HG02840 (cell line): Measurements from ENCODE around the gene TRIM37.
"Not testable (repeated sequence)": the region's sequence is repeated elsewhere in the genome, so short reads cannot be mapped to it uniquely, and the experiment has no call there.

Experiments
- ATAC-seq: cut with Tn5 transposase; IDR thresholded peaks from one replicate; pipeline ENCODE4 v1.9.1; 2021; ENCODE audit warnings: mild to moderate bottlenecking, moderate library complexity, moderate number of reproducible peaks; ENCODE audit not compliant: unreplicated experiment, low FRiP score

TRIM37 gene

GRCh38 chr17:59106463-59107305 lies at the start of gene TRIM37:
TRIM37 (minus strand) TSS chr17:59106880; CDS start chr17:59106461, 419 bp downstream.
- peak; percentile 88 for ATAC-seq

- peak; percentile 89 for ATAC-seq
These were observed 48.9 kb upstream of the TRIM37 start, which contains the start of gene PRR11 for GRCh38 chr17:59155439-59156177. PRR11 (plus strand) TSS chr17:59155746; CDS start chr17:59169753, 14,007 bp downstream.

- ATAC-seq: peak; percentile 83
These were observed 48.2 kb upstream of the TRIM37 start, which contains the start of gene SKA2 for GRCh38 chr17:59154721-59155438. SKA2 (minus strand) TSS chr17:59155186; CDS start chr17:59155163, 23 bp downstream.

GRCh38 chr17:59154292-59154720 lies 47.6 kb upstream of the TRIM37 start:
- ATAC-seq: no peak

GRCh38 chr17:59152925-59153324 lies 46.2 kb upstream of the TRIM37 start:
- ATAC-seq: no peak

GRCh38 chr17:59151591-59151990 lies 44.9 kb upstream of the TRIM37 start:
- ATAC-seq: no peak

GRCh38 chr17:59151006-59151405 lies 44.3 kb upstream of the TRIM37 start:
- ATAC-seq: no peak

GRCh38 chr17:59149841-59150511 lies 43.3 kb upstream of the TRIM37 start:
- ATAC-seq: no peak

GRCh38 chr17:59149051-59149450 lies 42.4 kb upstream of the TRIM37 start:
- ATAC-seq: no peak

- no peak for ATAC-seq
These were observed 39.0 kb upstream of the TRIM37 start for GRCh38 chr17:59145571-59146096.

- ATAC-seq: no peak
These were observed 35.2 kb upstream of the TRIM37 start for GRCh38 chr17:59141860-59142259.

GRCh38 chr17:59139939-59140338 lies 33.3 kb upstream of the TRIM37 start:
- no peak for ATAC-seq

- not testable (repeated sequence) for ATAC-seq
These were observed 31.7 kb upstream of the TRIM37 start for GRCh38 chr17:59138339-59138738.

GRCh38 chr17:59131131-59131530 lies 24.5 kb upstream of the TRIM37 start:
- ATAC-seq: no peak

GRCh38 chr17:59129814-59130213 lies 23.1 kb upstream of the TRIM37 start:
- ATAC-seq: no peak

GRCh38 chr17:59126809-59127417 lies 20.2 kb upstream of the TRIM37 start:
- no peak for ATAC-seq

- no peak for ATAC-seq
These were observed 18.0 kb upstream of the TRIM37 start for GRCh38 chr17:59124665-59125064.

- ATAC-seq: no peak
These were observed 15.3 kb upstream of the TRIM37 start for GRCh38 chr17:59121901-59122480.

- ATAC-seq: no peak
These were observed 8.8 kb upstream of the TRIM37 start for GRCh38 chr17:59115474-59115873.
